Ishikawa (cell line): ENCODE results near the gene LCA5L.

ENCODE experiments used
- CEBPB ChIP-seq: IDR thresholded peaks from 2 replicates; pipeline ENCODE4 v1.6.1; 2012
- CREB1 ChIP-seq: IDR thresholded peaks from 2 replicates; pipeline ENCODE4 v1.6.1; 2012; ENCODE audit warnings: low read depth
- EGR1 ChIP-seq: IDR thresholded peaks from 2 replicates; pipeline ENCODE4 v1.6.1; 2012
- EP300 ChIP-seq: IDR thresholded peaks from 2 replicates; pipeline ENCODE4 v1.6.1; 2012; ENCODE audit warnings: borderline replicate concordance
- FOXM1 ChIP-seq: IDR thresholded peaks from 2 replicates; pipeline ENCODE4 v1.6.1; 2012; ENCODE audit warnings: low read depth, borderline replicate concordance
- MAX ChIP-seq: IDR thresholded peaks from 2 replicates; pipeline ENCODE4 v1.6.1; 2012
- NFIC ChIP-seq: IDR thresholded peaks from 2 replicates; pipeline ENCODE4 v1.6.1; 2012
- RAD21 ChIP-seq: IDR thresholded peaks from 2 replicates; pipeline ENCODE4 v1.6.1; 2012; ENCODE audit warnings: low read depth
- REST ChIP-seq: IDR thresholded peaks from 2 replicates; pipeline ENCODE4 v1.6.1; 2012; ENCODE audit warnings: low read depth, mild to moderate bottlenecking
- TAF1 ChIP-seq: IDR thresholded peaks from 2 replicates; pipeline ENCODE4 v1.6.1; 2012; ENCODE audit warnings: low read depth, mild to moderate bottlenecking
- TCF12 ChIP-seq: IDR thresholded peaks from 2 replicates; pipeline ENCODE4 v1.6.1; 2012; ENCODE audit warnings: low read depth
- TEAD4 ChIP-seq: IDR thresholded peaks from 2 replicates; pipeline ENCODE4 v1.6.1; 2012
- USF1 ChIP-seq: IDR thresholded peaks from 2 replicates; pipeline ENCODE4 v1.6.1; 2012
- YY1 ChIP-seq: IDR thresholded peaks from 2 replicates; pipeline ENCODE4 v1.6.1; 2012; ENCODE audit warnings: low read depth
- ZBTB7A ChIP-seq: IDR thresholded peaks from 2 replicates; pipeline ENCODE4 v1.6.1; 2012; ENCODE audit warnings: low read depth

The LCA5L gene

GRCh38 chr21:39451332-39452206 lies 6.0 kb upstream of the LCA5L start, which contains the start of gene SH3BGR:
Gene SH3BGR (plus strand): TSS chr21:39451970. CDS start chr21:39452097, 127 bp downstream.
- no peak for TF ChIP-seq NFIC
- no peak for TF ChIP-seq YY1
- no peak for TF ChIP-seq ZBTB7A
- no peak for TF ChIP-seq FOXM1
- TF ChIP-seq RAD21, result no peak
- no peak for TF ChIP-seq REST
- TF ChIP-seq TCF12, result no peak
- TF ChIP-seq MAX, result no peak
- no peak for TF ChIP-seq EP300
- no peak for TF ChIP-seq EGR1
- TF ChIP-seq TAF1, result no peak
- TF ChIP-seq TEAD4, result no peak
- no peak for TF ChIP-seq CREB1

- TF ChIP-seq MAX (no peak), TCF12 (no peak), CEBPB (no peak), CREB1 (no peak), TAF1 (no peak), YY1 (no peak), ZBTB7A (no peak), FOXM1 (no peak), RAD21 (no peak), USF1 (no peak), TEAD4 (no peak), REST (no peak), EP300 (no peak)
Observed at GRCh38 chr21:39447264-39447663, 1.7 kb upstream of the LCA5L start.

- TF ChIP-seq TAF1 (no peak), ZBTB7A (no peak), FOXM1 (no peak), MAX (no peak), CEBPB (no peak), NFIC (no peak), REST (no peak), USF1 (no peak), CREB1 (no peak), TEAD4 (no peak), EGR1 (no peak), YY1 (no peak), TCF12 (no peak), EP300 (no peak), RAD21 (no peak)
Observed at GRCh38 chr21:39444421-39445180, 977 bp downstream of the LCA5L start.
